ENCODE results near the gene YDJC. TPM values are rescaled to one million over a fixed set of nuclear protein-coding genes. Genes with fewer than 3 reads are reported as not detected.

The YDJC gene
- total and polyA plus RNA-seq, 7 donors = 2.4 to 5.8 (median 4.0) TPM

GRCh38 chr22:21660904-21661303, 31.1 kb upstream of the YDJC start:
- TF ChIP-seq CTCF (IDR thresholded peaks at IDR 0.05) = no peak
- no peak for DNase-seq
- no peak for ATAC-seq
- H3K27me3 ChIP-seq (ENCODE audit: insufficient read depth in 3 of 3, low read length in 2 of 3) = peaks cover 0 to 16% (median 4%) of the 10 kb centered on the region in 3 donors
- H3K4me3 ChIP-seq = no peak overlapping the region
- intact Hi-C loops (cut with DNase I) = no loop called here
- 71 to 81% (median 76%) methylated on average over 7 of the region's 7 CpGs for WGBS, 3 donors
- H3K36me3 ChIP-seq (ENCODE audit: insufficient read depth in 1 of 2, low read depth in 1 of 2) = no peaks in the 10 kb centered on the region
- H3K4me1 ChIP-seq = peaks cover 4% of the 10 kb centered on the region
- no peak overlapping the region for H3K27ac ChIP-seq
- no peaks in the 10 kb centered on the region for H3K9me3 ChIP-seq

GRCh38 chr22:21659864-21660525, 30.2 kb upstream of the YDJC start:
- no peak for TF ChIP-seq CTCF (IDR thresholded peaks at IDR 0.05)
- H3K9me3 ChIP-seq = no peaks in the 10 kb centered on the region
- H3K4me1 ChIP-seq = peaks cover 4% of the 10 kb centered on the region
- no peak overlapping the region for H3K4me3 ChIP-seq
- intact Hi-C loops (cut with DNase I) = no loop called here
- no peaks in the 10 kb centered on the region for H3K36me3 ChIP-seq (ENCODE audit: insufficient read depth in 1 of 2, low read depth in 1 of 2)
- DNase-seq (no peak), ATAC-seq (no peak)
- 74 to 78% (median 76%) methylated on average over 7 of the region's 7 CpGs for WGBS, 3 donors
- peaks cover 0 to 16% (median 4%) of the 10 kb centered on the region in 3 donors for H3K27me3 ChIP-seq (ENCODE audit: insufficient read depth in 3 of 3, low read length in 2 of 3)
- H3K27ac ChIP-seq = no peak overlapping the region

- no peaks in the 10 kb centered on the region for H3K9me3 ChIP-seq
- H3K27ac ChIP-seq = no peak overlapping the region
- intact Hi-C loops (cut with DNase I) = no loop called here
- peaks cover 7% of the 10 kb centered on the region for H3K4me1 ChIP-seq
- peak; percentile 15 for TF ChIP-seq CTCF (IDR thresholded peaks at IDR 0.05)
- 1% methylated on average over 41 to 79 of the region's 79 CpGs for WGBS, 3 donors
- H3K27me3 ChIP-seq (ENCODE audit: insufficient read depth in 3 of 3, low read length in 2 of 3) = peaks cover 0 to 16% (median 4%) of the 10 kb centered on the region in 3 donors
- H3K4me3 ChIP-seq = peak overlapping the region; percentile 67
- H3K36me3 ChIP-seq (ENCODE audit: insufficient read depth in 1 of 2, low read depth in 1 of 2) = no peaks in the 10 kb centered on the region
- peak; percentile 81 to 89 (median 84) for ATAC-seq
- DNase-seq = peak; percentile 73 to 79
Observed at GRCh38 chr22:21657360-21658032, 27.7 kb upstream of the YDJC start.

- 27 to 31% (median 28%) methylated on average over 15 to 17 of the region's 17 CpGs for WGBS, 3 donors
- no peak for DNase-seq
- peak overlapping the region; percentile 67 for H3K4me3 ChIP-seq
- intact Hi-C loops (cut with DNase I) = no loop called here
- H3K27me3 ChIP-seq (ENCODE audit: insufficient read depth in 3 of 3, low read length in 2 of 3) = peaks cover 0 to 16% (median 4%) of the 10 kb centered on the region in 3 donors
- peaks cover 8% of the 10 kb centered on the region for H3K4me1 ChIP-seq
- no peaks in the 10 kb centered on the region for H3K36me3 ChIP-seq (ENCODE audit: insufficient read depth in 1 of 2, low read depth in 1 of 2)
- TF ChIP-seq CTCF (IDR thresholded peaks at IDR 0.05) = no peak
- peak in 1 of 4 donors; percentile 2 for ATAC-seq
- no peak overlapping the region for H3K27ac ChIP-seq
- no peaks in the 10 kb centered on the region for H3K9me3 ChIP-seq
Observed at GRCh38 chr22:21657020-21657359, 27.2 kb upstream of the YDJC start.
